WTC11 (cell line): Measurements from ENCODE around the gene BMP6.

Source experiments
- ATF3 ChIP-seq: sonication (generic); formaldehyde crosslinking; conservative IDR thresholded peaks from 2 replicates; pipeline ENCODE4 v1.8.1; 2022; ENCODE audit warnings: mild to moderate bottlenecking, missing genetic modification reagents
- CTCF ChIP-seq: fragments of 200-600 bp; IDR thresholded peaks from 2 replicates; pipeline ENCODE4 v1.8.0; 2022; ENCODE audit warnings: antibody characterized with exemption
- HMGXB4 ChIP-seq: sonication (generic); formaldehyde crosslinking; IDR thresholded peaks from 2 replicates; pipeline ENCODE4 v1.8.1; 2023; ENCODE audit warnings: mild to moderate bottlenecking, moderate library complexity, missing genetic modification reagents
- JUN ChIP-seq: sonication (generic); formaldehyde crosslinking; IDR thresholded peaks from 2 replicates; pipeline ENCODE4 v1.8.0; 2023; ENCODE audit warnings: mild to moderate bottlenecking, missing genetic modification reagents
- RORB ChIP-seq: fragments of 250-450 bp; sonication (Bioruptor Pico); IDR thresholded peaks from 2 replicates; pipeline ENCODE4 v1.9.0; 2021; ENCODE audit warnings: mild to moderate bottlenecking
- TCF7 ChIP-seq: sonication (generic); formaldehyde crosslinking; IDR thresholded peaks from 2 replicates; pipeline ENCODE4 v1.8.0; 2022; ENCODE audit warnings: mild to moderate bottlenecking, low read depth, missing genetic modification reagents, moderate library complexity
- ZBTB43 ChIP-seq: sonication (generic); formaldehyde crosslinking; IDR thresholded peaks from 2 replicates; pipeline ENCODE4 v1.8.1; 2023; ENCODE audit warnings: mild to moderate bottlenecking, missing genetic modification reagents
- ZNF138 ChIP-seq: sonication (generic); formaldehyde crosslinking; conservative IDR thresholded peaks from 2 replicates; pipeline ENCODE4 v1.8.1; 2022; ENCODE audit warnings: mild to moderate bottlenecking, moderate library complexity, missing genetic modification reagents
- ZNF423 ChIP-seq: fragments of 250-450 bp; sonication (Bioruptor Pico); IDR thresholded peaks from 2 replicates; pipeline ENCODE4 v2.1.2; 2022; ENCODE audit warnings: mild to moderate bottlenecking, moderate library complexity

- TF ChIP-seq CTCF (no peak), ZNF138 (CRISPR knock-in tag) (no peak), ZNF423 (no peak), RORB (CRISPR knock-in tag) (no peak), ATF3 (CRISPR knock-in tag) (no peak), JUN (CRISPR knock-in tag) (no peak), HMGXB4 (CRISPR knock-in tag) (no peak), ZBTB43 (CRISPR knock-in tag) (no peak), TCF7 (CRISPR knock-in tag) (no peak)
Observed at GRCh38 chr6:7841781-7842468, 116.0 kb downstream of the BMP6 start.
